ENCODE data around the gene C10orf120. TPM values are rescaled to one million over a fixed set of nuclear protein-coding genes. Genes with fewer than 3 reads are reported as not detected.

C10orf120 gene
- total RNA-seq, 2 donors from 2014 or later, result 0.57 TPM; not detected in 1

- no peaks in the 10 kb centered on the region for H3K9me3 ChIP-seq
- H3K4me1 ChIP-seq (replicated peaks), result no peaks in the 10 kb centered on the region
- H3K27ac ChIP-seq, result no peak overlapping the region
- 70% methylated on average over 9 of the region's 9 CpGs for whole genome bisulfite sequencing
- DNase-seq (ENCODE audit: low spot score), result no peak
- TF ChIP-seq POLR2A (IDR thresholded peaks at IDR 0.05), result no peak
- TF ChIP-seq POLR2AphosphoS5 (IDR thresholded peaks at IDR 0.05), result no peak
- TF ChIP-seq CTCF (IDR thresholded peaks at IDR 0.05), result no peak
- intact Hi-C loops (cut with DNase I), result no loop called here
- H3K36me3 ChIP-seq, result no peaks in the 10 kb centered on the region
- H3K27me3 ChIP-seq (replicated peaks; ENCODE audit: insufficient read depth), result no peaks in the 10 kb centered on the region
- no peak overlapping the region for H3K4me3 ChIP-seq
Measured at GRCh38 chr10:122715576-122715975, 15.9 kb upstream of the C10orf120 start.

- Histone ChIP-seq H3K36me3 (no peaks in the 10 kb centered on the region), H3K4me1 (replicated peaks) (no peaks in the 10 kb centered on the region), H3K4me3 (no peak overlapping the region), H3K27ac (no peak overlapping the region), H3K9me3 (no peaks in the 10 kb centered on the region), H3K27me3 (replicated peaks; ENCODE audit: insufficient read depth) (no peaks in the 10 kb centered on the region)
- DNase-seq (ENCODE audit: low spot score), result no peak
- intact Hi-C loops (cut with DNase I), result no loop called here
- 36% methylated on average over 7 of the region's 7 CpGs for WGBS
- TF ChIP-seq POLR2AphosphoS5 (IDR thresholded peaks at IDR 0.05) (no peak), CTCF (IDR thresholded peaks at IDR 0.05) (no peak), POLR2A (IDR thresholded peaks at IDR 0.05) (no peak)
Measured at GRCh38 chr10:122713091-122713885, 13.6 kb upstream of the C10orf120 start.

- intact Hi-C loops (cut with DNase I), result no loop called here
- Histone ChIP-seq H3K27me3 (replicated peaks; ENCODE audit: insufficient read depth) (no peaks in the 10 kb centered on the region), H3K9me3 (no peaks in the 10 kb centered on the region), H3K36me3 (no peaks in the 10 kb centered on the region), H3K27ac (no peak overlapping the region), H3K4me1 (replicated peaks) (no peaks in the 10 kb centered on the region), H3K4me3 (no peak overlapping the region)
- no peak for TF ChIP-seq POLR2A (IDR thresholded peaks at IDR 0.05)
- no peak for TF ChIP-seq CTCF (IDR thresholded peaks at IDR 0.05)
- no peak for TF ChIP-seq POLR2AphosphoS5 (IDR thresholded peaks at IDR 0.05)
- DNase-seq (ENCODE audit: low spot score), result no peak
- WGBS, result 59% methylated on average over 1 of the region's 1 CpG
Measured at GRCh38 chr10:122710576-122710975, 10.9 kb upstream of the C10orf120 start.

DNA sequence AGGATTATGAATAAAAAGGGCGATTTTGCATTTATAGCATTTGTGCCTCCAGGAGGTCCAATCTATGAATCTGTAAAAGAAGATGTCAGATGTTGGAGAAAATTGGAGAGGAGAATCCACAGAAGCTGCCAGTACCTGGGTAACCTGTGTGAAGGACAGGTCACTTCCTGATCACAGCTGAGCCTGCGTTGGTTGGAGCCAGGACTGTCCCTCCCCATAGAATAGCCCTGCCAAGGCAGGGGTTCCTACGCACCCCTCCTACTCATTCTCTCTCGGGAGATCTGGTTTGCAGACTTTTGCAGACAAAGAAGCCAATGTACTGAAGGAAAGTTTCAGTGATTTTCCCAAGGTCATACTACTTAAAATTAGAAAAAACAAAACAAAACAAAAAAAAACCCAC is 10.3 kb upstream of the C10orf120 start:
- DNase-seq (ENCODE audit: low spot score), result no peak
- Histone ChIP-seq H3K9me3 (no peaks in the 10 kb centered on the region), H3K27me3 (replicated peaks; ENCODE audit: insufficient read depth) (no peaks in the 10 kb centered on the region), H3K36me3 (no peaks in the 10 kb centered on the region), H3K4me1 (replicated peaks) (no peaks in the 10 kb centered on the region), H3K4me3 (no peak overlapping the region), H3K27ac (no peak overlapping the region)
- TF ChIP-seq CTCF (IDR thresholded peaks at IDR 0.05) (no peak), POLR2A (IDR thresholded peaks at IDR 0.05) (no peak), POLR2AphosphoS5 (IDR thresholded peaks at IDR 0.05) (no peak)
- 46% methylated on average over 4 of the region's 4 CpGs for WGBS
- intact Hi-C loops (cut with DNase I), result no loop called here

GRCh38 chr10:122707535-122707934 is 7.9 kb upstream of the C10orf120 start:
- intact Hi-C loops (cut with DNase I), result no loop called here
- 74% methylated on average over 9 of the region's 9 CpGs for WGBS
- no peak for DNase-seq (ENCODE audit: low spot score)
- TF ChIP-seq POLR2AphosphoS5 (IDR thresholded peaks at IDR 0.05), result no peak
- no peak for TF ChIP-seq POLR2A (IDR thresholded peaks at IDR 0.05)
- no peak for TF ChIP-seq CTCF (IDR thresholded peaks at IDR 0.05)
- no peaks in the 10 kb centered on the region for H3K9me3 ChIP-seq
- no peaks in the 10 kb centered on the region for H3K36me3 ChIP-seq
- H3K4me3 ChIP-seq, result no peak overlapping the region
- no peaks in the 10 kb centered on the region for H3K27me3 ChIP-seq (replicated peaks; ENCODE audit: insufficient read depth)
- no peaks in the 10 kb centered on the region for H3K4me1 ChIP-seq (replicated peaks)
- H3K27ac ChIP-seq, result no peak overlapping the region
